CD4-positive, alpha-beta T cell treated with Interleukin-10 for 1 hour (primary cell): Measurements from ENCODE around the gene HDAC10.
A peak's percentile ranks its signal among the peaks of the same experiment; 100 is the strongest.

Source experiments
- DNase-seq: peaks from one replicate; pipeline ENCODE4 v3.0.0-alpha.2; 2020

Gene HDAC10

GRCh38 chr22:50269970-50270665 is 19.1 kb upstream of the HDAC10 start, which contains the start of gene MAPK11:
Gene MAPK11, minus strand, starts transcription at chr22:50270380. Its CDS starts 88 bp downstream, at chr22:50270292.
- peak; percentile 87 for DNase-seq

- DNase-seq, result no peak
These were observed 18.5 kb upstream of the HDAC10 start for GRCh38 chr22:50269573-50269969.

- no peak for DNase-seq
These were observed 17.6 kb upstream of the HDAC10 start for GRCh38 chr22:50268655-50269113.

- peak; percentile 69 for DNase-seq
These were observed 16.7 kb upstream of the HDAC10 start for GRCh38 chr22:50267591-50268390.

GRCh38 chr22:50266994-50267393 is 15.9 kb upstream of the HDAC10 start:
- no peak for DNase-seq

GRCh38 chr22:50264946-50265669 is 14.0 kb upstream of the HDAC10 start:
- no peak for DNase-seq

- DNase-seq, result no peak
These were observed 13.2 kb upstream of the HDAC10 start for GRCh38 chr22:50264104-50264745.

GRCh38 chr22:50262973-50263617 is 12.0 kb upstream of the HDAC10 start:
- no peak for DNase-seq

GRCh38 chr22:50262460-50262911 is 11.4 kb upstream of the HDAC10 start:
- no peak for DNase-seq

GRCh38 chr22:50261615-50262459 is 10.8 kb upstream of the HDAC10 start, which contains the start of gene MAPK12:
Gene MAPK12, minus strand, starts transcription at chr22:50261683. Its CDS starts 174 bp downstream, at chr22:50261509.
- DNase-seq, result no peak

GRCh38 chr22:50260801-50261614 is 9.9 kb upstream of the HDAC10 start:
- no peak for DNase-seq

GRCh38 chr22:50260434-50260800 is 9.4 kb upstream of the HDAC10 start:
- no peak for DNase-seq

- DNase-seq, result no peak
These were observed 8.2 kb upstream of the HDAC10 start for GRCh38 chr22:50259302-50259701.

GRCh38 chr22:50258361-50259292 is 7.6 kb upstream of the HDAC10 start:
- no peak for DNase-seq

- no peak for DNase-seq
These were observed 6.6 kb upstream of the HDAC10 start for GRCh38 chr22:50257451-50258360.

- no peak for DNase-seq
These were observed 6.0 kb upstream of the HDAC10 start for GRCh38 chr22:50257041-50257440.

- no peak for DNase-seq
These were observed 5.3 kb upstream of the HDAC10 start for GRCh38 chr22:50256258-50256862.

GRCh38 chr22:50255607-50256006 is 4.5 kb upstream of the HDAC10 start:
- no peak for DNase-seq
